HG03159 (cell line): ENCODE results near the gene TMOD3.
"Not testable (repeated sequence)": the region's sequence is repeated elsewhere in the genome, so short reads cannot be mapped to it uniquely, and the experiment has no call there.

ENCODE experiments used
- ATAC-seq: cut with Tn5 transposase; IDR thresholded peaks from one replicate; pipeline ENCODE4 v1.9.1; 2021; ENCODE audit warnings: mild to moderate bottlenecking, moderate library complexity; ENCODE audit not compliant: unreplicated experiment

TMOD3 gene

DNA sequence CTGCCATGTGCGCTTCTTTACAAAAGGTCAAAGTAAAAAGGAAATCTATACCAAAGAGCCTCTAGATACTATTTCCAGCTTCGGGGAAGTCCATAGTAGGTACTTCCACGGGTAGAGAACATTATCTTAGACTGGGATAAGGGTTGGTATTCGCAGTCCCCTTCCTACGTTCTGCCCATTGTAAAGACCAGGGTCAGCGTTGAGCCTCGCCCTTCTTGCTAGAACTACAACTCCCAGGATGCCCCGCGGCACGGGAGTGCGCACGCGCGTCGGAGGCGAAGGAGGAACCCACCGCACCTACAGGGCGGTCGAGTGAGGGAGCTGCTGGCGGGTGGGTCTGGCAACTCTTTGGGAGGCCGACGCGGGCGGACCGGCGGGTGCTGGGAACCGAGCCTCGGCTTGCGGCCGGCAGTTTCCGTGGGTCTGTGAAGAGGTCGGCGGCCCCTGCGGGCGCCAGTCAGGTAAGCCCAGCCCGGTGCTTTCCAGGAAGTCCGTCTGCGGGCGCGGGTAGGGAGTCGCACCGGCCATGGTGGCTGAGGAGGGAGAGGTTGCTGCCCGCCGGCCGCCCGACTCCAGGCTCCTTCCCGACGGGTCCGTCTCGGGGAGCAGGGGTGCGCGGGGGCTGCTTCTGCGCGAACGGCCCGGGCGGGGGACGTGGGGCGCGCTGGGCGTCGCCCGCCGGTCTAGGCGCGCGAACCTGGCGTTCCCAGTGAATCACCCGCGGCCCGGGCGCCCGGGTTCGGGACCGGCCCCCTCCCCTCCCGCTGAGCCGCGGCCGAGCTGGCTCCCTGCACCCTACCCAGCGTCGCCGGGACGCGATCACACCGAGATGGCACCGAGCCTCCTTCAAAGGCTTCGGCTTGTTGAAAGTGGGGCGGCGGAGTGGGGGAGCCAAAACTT lies at the start of gene TMOD3:
Gene TMOD3, plus strand, starts transcription at position 278 of the 900 bp plus-strand sequence. CDS start 33,232 bp downstream, outside the sequence.
- ATAC-seq, result peak; percentile 90

DNA sequence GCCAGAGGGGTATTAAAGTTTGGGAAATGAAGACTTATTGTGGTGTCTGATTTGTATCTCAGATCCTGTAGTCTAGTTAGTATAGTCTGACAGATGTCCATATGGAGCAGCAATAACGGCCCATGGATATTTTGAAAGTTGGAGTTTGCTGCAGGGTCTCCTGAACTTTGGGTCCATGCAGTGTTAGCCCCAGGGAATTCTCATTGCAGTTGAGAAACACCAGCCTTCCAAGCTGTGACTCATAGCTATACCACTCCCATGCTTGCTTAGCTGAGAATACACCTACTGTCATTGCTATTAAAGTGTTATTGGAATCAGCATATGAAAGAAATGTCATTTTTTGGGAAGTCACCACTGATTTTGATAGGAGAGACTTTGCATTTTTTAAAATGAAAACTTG lies 48.8 kb upstream of the TMOD3 start:
- no peak for ATAC-seq

DNA sequence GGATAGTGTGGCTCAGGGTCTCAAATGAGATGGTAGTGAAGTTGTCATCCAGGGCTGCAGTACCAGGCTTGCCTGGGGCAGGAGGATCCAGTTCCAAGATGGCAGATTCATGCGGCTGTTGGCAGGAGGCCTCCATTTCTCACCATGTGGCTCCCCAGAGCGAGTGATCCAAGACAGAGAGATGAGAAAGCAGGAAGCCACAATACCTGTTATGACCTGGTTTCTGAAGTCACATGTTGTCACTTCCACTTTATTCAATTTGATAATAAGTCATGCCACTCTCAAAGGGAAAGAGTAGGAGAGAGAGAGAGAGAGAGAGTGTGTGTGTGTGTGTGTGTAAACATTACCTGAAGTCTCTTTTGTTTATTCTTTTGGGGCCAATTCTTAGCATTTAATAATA lies 47.9 kb upstream of the TMOD3 start:
- ATAC-seq, result no peak

GRCh38 chr15:51782357-51782896 lies 47.0 kb upstream of the TMOD3 start:
- ATAC-seq, result no peak

DNA sequence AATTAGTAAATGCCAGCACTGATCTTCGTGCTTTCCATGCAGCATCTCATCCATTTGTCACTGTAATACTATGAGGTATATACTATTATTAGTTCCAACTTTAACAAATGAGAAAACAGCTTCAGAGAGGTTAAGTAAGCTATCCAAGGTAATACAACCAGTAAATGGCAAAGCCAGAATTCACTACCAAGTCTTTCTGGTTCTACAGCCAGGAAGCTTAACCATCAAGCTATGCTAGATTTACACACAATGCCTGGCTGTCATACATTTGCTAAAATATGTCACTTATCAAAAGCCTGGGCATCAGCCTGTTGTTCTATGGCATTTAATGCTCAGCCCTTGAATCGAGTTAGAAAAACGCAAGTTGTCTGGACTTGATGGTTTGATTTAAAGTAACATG lies 45.5 kb upstream of the TMOD3 start:
- ATAC-seq, result no peak

- ATAC-seq, result not testable (repeated sequence)
These were observed 42.3 kb upstream of the TMOD3 start for GRCh38 chr15:51787130-51787529.

DNA sequence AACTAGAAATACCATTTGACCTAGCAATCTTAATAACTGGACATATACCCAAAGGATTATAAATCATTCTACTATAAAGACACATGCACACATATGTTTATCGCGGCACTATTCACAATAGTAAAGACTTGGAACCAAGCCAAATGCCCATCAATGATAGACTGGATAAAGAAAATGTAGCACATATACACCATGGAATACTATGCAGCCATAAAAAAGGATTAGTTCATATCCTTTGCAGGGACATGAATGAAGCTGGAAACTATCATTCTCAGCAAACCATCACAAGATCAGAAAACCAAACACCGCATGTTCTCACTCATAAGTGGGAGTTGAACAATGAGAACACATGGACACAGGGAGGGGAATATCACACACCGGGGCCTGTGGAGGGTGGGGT lies 37.0 kb upstream of the TMOD3 start:
- not testable (repeated sequence) for ATAC-seq

DNA sequence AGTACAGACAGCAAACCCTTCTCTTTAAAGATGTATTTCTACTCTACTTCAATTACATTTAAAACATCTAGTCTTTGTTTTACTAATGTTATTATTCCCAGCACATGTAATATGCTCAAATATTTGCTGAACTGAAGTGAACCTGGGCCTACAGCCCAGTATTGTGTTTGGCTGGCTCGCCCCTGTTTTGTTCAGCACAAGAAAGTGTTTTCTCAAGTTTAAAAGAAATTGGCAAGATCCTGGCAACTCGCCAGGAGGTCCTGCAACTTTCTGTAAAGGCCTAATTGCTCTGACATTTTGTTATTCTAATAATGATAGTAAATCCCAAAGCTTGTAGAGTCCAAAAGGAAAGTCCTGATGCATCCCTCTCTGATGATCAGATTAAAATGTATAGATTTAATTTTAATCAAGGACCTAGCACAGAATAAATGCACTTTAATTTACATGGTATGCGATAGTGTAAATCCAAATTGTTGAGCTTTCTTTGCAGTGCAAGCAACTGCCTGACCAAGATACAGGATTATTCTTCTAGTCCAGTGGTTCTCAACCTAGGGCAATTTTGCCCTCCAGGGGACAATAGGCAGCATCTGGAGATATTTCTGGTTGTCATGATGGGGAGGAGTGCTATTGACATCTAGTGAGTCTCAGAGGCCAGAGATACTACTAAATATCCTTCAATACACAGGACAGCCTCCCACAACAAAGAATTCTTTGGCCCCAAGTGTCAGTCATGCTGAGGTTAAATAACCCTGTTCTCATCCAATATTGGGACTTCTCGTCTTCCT lies 35.7 kb upstream of the TMOD3 start:
- no peak for ATAC-seq

DNA sequence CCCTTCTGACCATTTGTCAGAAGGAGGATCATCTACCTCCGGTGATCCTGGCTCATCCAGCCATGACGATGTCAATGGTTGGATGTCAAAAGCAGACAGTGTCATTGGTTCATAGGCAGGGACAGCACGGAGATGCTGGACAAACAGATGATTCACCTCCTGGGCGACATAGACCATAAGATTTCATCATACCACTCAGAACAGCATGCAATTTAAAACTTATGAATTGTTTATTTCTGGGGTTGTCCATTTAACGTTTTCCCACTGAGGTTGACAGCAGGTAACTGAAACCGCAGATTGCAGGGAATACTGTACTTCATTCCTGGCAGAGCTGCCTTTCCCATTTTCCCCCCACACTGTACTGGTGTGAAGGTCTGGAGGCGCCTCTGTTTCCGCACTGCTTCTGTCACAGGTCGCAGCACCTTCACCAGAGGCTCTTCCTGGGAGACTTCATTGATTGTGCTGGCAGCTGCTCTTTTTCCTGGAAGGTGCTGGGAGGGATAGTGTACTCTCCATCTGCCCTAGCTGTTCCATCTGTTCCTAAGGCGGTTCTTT lies 32.5 kb upstream of the TMOD3 start:
- ATAC-seq, result no peak

DNA sequence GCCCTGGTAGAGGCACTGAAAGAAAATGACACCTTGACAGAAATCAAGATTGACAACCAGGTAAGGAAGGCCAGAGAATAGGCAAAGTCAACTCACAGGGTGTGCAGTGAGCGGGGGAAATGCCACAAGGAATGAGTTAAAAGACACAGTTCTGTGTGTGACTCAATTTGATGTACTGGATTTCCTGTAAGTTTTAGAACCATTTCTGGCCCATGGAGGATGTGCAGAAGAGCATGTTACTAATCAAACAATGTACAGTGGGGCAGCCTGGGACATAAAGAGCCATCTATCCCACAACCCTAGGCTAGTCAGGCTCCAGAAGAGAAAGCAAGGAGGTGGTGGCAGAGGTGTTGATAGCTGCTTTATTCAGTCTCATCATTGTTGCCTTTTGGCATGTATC lies 31.2 kb upstream of the TMOD3 start:
- ATAC-seq, result no peak

DNA sequence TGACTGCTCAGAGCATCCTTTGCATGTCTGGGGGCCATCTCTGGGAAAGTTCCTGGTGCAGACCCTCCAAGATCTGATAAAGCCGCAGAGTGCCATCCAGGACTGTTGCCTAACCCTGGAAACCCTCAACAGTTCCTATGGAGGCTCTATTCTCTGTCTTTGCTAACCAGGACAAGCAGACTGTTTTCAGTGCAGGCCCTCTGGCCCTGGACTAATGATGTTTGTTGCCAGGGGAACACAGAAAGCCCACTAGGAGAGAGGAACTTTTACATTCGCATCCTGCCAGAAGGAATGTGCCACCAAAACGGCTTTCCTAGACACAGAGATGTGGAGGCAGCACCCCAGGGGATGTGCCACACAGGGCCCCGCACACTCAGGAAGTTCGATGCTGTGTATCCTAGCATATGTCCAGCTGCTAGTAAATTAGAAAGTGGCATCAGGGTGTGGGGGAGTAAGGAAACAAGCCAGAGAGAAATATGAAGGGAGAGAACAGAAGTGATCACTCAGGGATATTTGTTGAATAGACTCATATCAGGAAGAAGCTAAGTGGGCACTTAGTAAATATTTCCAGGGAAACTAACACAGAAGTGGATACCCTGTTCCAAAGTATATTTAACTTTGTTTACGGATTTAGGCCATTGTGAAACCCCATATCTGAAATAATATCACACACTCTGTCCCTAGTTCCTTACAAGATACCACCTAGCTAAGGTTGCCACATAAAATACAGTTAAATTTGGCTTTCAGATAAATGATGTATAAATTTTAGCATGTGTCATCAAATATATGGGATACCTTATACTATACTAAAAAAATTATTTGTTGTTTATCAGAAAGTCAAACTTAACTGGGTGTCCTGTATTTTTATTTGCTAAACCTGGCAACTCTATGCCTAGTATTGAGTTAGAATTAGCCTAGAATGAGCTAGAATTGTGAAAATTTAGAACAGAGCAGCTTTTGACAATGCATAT lies 29.9 kb upstream of the TMOD3 start:
- no peak for ATAC-seq

GRCh38 chr15:51801391-51801835 lies 28.0 kb upstream of the TMOD3 start:
- no peak for ATAC-seq

DNA sequence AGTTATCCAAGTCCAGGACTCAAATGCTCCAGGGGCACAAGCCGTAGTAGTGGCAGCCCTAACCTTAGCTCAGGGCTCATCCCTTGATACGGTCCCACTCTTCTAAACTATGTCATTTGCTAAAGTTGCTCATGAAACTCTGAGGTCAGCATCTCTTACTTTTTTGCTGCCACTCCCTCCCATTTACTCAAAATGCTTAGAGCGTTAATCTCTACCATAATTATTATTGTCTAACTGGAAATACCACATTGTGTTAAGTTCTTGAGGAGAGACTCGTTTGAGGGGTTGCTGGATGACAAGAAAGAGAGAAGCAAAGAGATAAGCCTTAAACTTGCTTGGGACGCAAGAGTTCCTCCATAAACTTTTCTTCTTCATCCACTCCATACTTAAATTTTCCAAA lies 26.9 kb upstream of the TMOD3 start:
- no peak for ATAC-seq

GRCh38 chr15:51803965-51804364 lies 25.5 kb upstream of the TMOD3 start:
- ATAC-seq, result no peak

- no peak for ATAC-seq
These were observed 23.3 kb upstream of the TMOD3 start for GRCh38 chr15:51806123-51806522.

DNA sequence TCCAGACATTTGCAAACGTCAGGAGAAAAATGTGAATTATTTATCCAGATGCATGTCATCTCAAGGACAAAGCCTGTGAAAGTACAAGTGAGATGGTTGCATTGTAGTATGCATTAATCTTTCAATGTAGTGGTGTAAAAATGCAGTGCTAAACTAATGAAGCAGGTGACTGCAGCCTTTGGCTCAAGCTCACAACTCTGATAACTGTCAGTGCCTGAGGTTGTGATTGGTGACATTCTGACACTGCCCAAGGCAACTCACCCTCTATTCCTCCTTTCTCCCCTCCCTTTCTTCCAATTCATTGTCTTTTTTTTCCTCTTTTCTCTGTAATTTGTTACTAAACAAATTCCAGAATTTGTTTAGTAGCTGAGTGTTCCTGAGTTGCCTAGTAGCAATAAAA lies 20.0 kb upstream of the TMOD3 start:
- ATAC-seq, result no peak

GRCh38 chr15:51812598-51812997 lies 16.9 kb upstream of the TMOD3 start:
- ATAC-seq, result no peak

- ATAC-seq, result no peak
These were observed 14.8 kb upstream of the TMOD3 start for GRCh38 chr15:51814606-51815005.

- ATAC-seq, result no peak
These were observed 12.8 kb upstream of the TMOD3 start for GRCh38 chr15:51816611-51817010.

GRCh38 chr15:51818150-51818549 lies 11.3 kb upstream of the TMOD3 start:
- no peak for ATAC-seq
